Activated B cell treated with CpG ODN at 0.5 μM for 24 hours (primary cell): ENCODE data around the gene TPSG1. TPM values are rescaled to one million over a fixed set of nuclear protein-coding genes. Genes with fewer than 3 reads are reported as not detected.

Source experiments
- ATAC-seq: fragments of 200-7000 bp; cut with Tn5 transposase; one replicate; pipeline ENCODE4 v1.10.0; 2021; ENCODE audit warnings: low read depth, mild to moderate bottlenecking, moderate library complexity
- CTCF ChIA-PET: fragments of 350-600 bp; sonication (Branson Sonifier 250); formaldehyde crosslinking; loops from one replicate; lab custom pipeline; 2021; ENCODE audit warnings: antibody characterized with exemption; lab: Charles Lee
- POLR2A ChIA-PET: fragments of 350-600 bp; sonication (Branson Sonifier 250); formaldehyde crosslinking; loops from one replicate; lab custom pipeline; 2021; ENCODE audit warnings: antibody characterized with exemption; lab: Charles Lee
- DNase-seq: peaks from one replicate; pipeline ENCODE4 v3.0.0; 2022
- H3K27ac Mint-ChIP-seq: one replicate; pipeline ENCODE4 v1.8.0; 2020; ENCODE audit warnings: mixed read lengths
- H3K27me3 Mint-ChIP-seq: one replicate; pipeline ENCODE4 v1.8.0; 2021; ENCODE audit warnings: mixed read lengths
- H3K36me3 Mint-ChIP-seq: one replicate; pipeline ENCODE4 v1.8.0; 2021; ENCODE audit warnings: low read depth, mixed read lengths
- H3K4me1 Mint-ChIP-seq: one replicate; pipeline ENCODE4 v1.8.0; 2021; ENCODE audit warnings: mixed read lengths
- H3K4me3 Mint-ChIP-seq: one replicate; pipeline ENCODE4 v1.8.0; 2020; ENCODE audit warnings: mild to moderate bottlenecking, mixed read lengths
- H3K9me3 Mint-ChIP-seq: one replicate; pipeline ENCODE4 v1.8.0; 2020; ENCODE audit warnings: mixed read lengths
- CTCF ChIP-seq: fragments of 200-600 bp; IDR thresholded peaks from one replicate; pipeline ENCODE4 v1.8.0; 2022; ENCODE audit warnings: antibody characterized with exemption, mild to moderate bottlenecking
- intact Hi-C: fragments of 100-400 bp; cut with micrococcal nuclease; formaldehyde crosslinking; loops from one replicate; pipeline ENCODE4 v1.15.1; 2024
- total RNA-seq: library from RNA; stranded (reverse); gene quantifications from 2 replicates; pipeline ENCODE4 v1.2.3, GENCODE V29; 2022

The TPSG1 gene
- total RNA-seq, 1 donor from 2014 or later = not detected

- peaks cover 3% of the 10 kb centered on the region for H3K27me3 Mint-ChIP-seq
- CTCF ChIA-PET = no interaction called here
- TF ChIP-seq CTCF = no peak
- no peak for ATAC-seq
- POLR2A ChIA-PET = no interaction called here
- intact Hi-C loops = loop anchor here (2.0 kb wide), 1 partner anchor 383 kb away; no protein-coding TSS in a partner anchor
- H3K27ac Mint-ChIP-seq = no peak overlapping the region
- no peak for DNase-seq
- H3K4me1 Mint-ChIP-seq = no peaks in the 10 kb centered on the region
- peaks cover 3% of the 10 kb centered on the region for H3K9me3 Mint-ChIP-seq
- H3K36me3 Mint-ChIP-seq = no peaks in the 10 kb centered on the region
- no peak overlapping the region for H3K4me3 Mint-ChIP-seq
Measured at GRCh38 chr16:1195393-1195666, 29.7 kb downstream of the TPSG1 start.

GRCh38 chr16:1194665-1195392 lies 30.2 kb downstream of the TPSG1 start:
- ATAC-seq (no peak), DNase-seq (peak; percentile 29)
- Mint-ChIP-seq H3K27me3 (peaks cover 3% of the 10 kb centered on the region), H3K4me1 (no peaks in the 10 kb centered on the region), H3K4me3 (no peak overlapping the region), H3K36me3 (no peaks in the 10 kb centered on the region), H3K27ac (no peak overlapping the region), H3K9me3 (peaks cover 2% of the 10 kb centered on the region)
- POLR2A ChIA-PET = no interaction called here
- intact Hi-C loops = loop anchor here (2.0 kb wide), 1 partner anchor 382 kb away; no protein-coding TSS in a partner anchor
- CTCF ChIA-PET = no interaction called here
- no peak for TF ChIP-seq CTCF

- no peak overlapping the region for H3K4me3 Mint-ChIP-seq
- no peaks in the 10 kb centered on the region for H3K36me3 Mint-ChIP-seq
- ChIA-PET POLR2A (no interaction called here), CTCF (no interaction called here)
- H3K9me3 Mint-ChIP-seq = no peaks in the 10 kb centered on the region
- DNase-seq = no peak
- no peak for ATAC-seq
- no peaks in the 10 kb centered on the region for H3K4me1 Mint-ChIP-seq
- intact Hi-C loops = loop anchor here (2.0 kb wide), 1 partner anchor 381 kb away; no protein-coding TSS in a partner anchor
- peaks cover 3% of the 10 kb centered on the region for H3K27me3 Mint-ChIP-seq
- TF ChIP-seq CTCF = no peak
- H3K27ac Mint-ChIP-seq = no peak overlapping the region
Measured at GRCh38 chr16:1193825-1194581, 31.1 kb downstream of the TPSG1 start.

- Mint-ChIP-seq H3K4me3 (no peak overlapping the region), H3K27me3 (peaks cover 3% of the 10 kb centered on the region), H3K9me3 (no peaks in the 10 kb centered on the region), H3K27ac (no peak overlapping the region), H3K4me1 (no peaks in the 10 kb centered on the region), H3K36me3 (no peaks in the 10 kb centered on the region)
- DNase-seq = no peak
- intact Hi-C loops = no loop called here
- no peak for ATAC-seq
- POLR2A ChIA-PET = no interaction called here
- CTCF ChIA-PET = no interaction called here
- no peak for TF ChIP-seq CTCF
Measured at GRCh38 chr16:1193143-1193824, 31.8 kb downstream of the TPSG1 start.
